ENCODE results near the gene TNFAIP2. TPM values are rescaled to one million over a fixed set of nuclear protein-coding genes. Genes with fewer than 3 reads are reported as not detected.

TNFAIP2 gene
- total and polyA plus RNA-seq, 2 experiments from 2014 or later: 9.9 to 14.1 TPM

DNA sequence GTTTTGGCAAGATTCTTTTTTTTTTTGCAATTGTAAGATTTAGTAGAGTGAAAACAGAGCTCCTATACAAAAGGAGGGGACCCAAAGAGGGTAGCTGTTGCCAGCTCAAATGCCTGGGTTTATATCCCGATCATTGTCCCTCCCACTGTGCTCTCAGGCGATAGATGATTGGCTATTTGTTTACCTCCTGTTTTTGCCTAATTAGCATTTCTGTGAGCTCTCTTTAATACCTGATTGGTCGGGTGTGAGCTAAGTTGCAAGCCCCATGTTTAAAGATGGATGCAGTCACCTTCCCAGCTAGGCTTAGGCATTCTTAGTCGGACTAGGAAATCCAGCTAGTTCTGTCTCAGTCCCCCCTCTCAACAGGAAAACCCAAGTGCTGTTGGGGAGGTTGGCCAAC lies 26.9 kb upstream of the TNFAIP2 start:
- H2AFZ ChIP-seq: no peak overlapping the region
- peaks cover 5% of the 10 kb centered on the region; the same call in 1 of the 2 replicates for H3K4me1 ChIP-seq (ENCODE audit: insufficient read depth)
- DNase-seq (ENCODE audit: low spot score): no peak
- no peak overlapping the region for H3K27ac ChIP-seq (ENCODE audit: low read depth)
- no peak overlapping the region; the same call in 2 of the 3 replicates for H3K4me3 Mint-ChIP-seq
- H3K36me3 Mint-ChIP-seq (ENCODE audit: low read depth): no peaks in the 10 kb centered on the region
- TF ChIP-seq EZH2phosphoT487 (IDR thresholded peaks at IDR 0.05; ENCODE audit: unreplicated experiment): no peak
- TF ChIP-seq JUNB (IDR thresholded peaks at IDR 0.05; ENCODE audit: unreplicated experiment): no peak
- no peak for TF ChIP-seq CREB1 (CRISPR knock-in tag; IDR thresholded peaks at IDR 0.05; ENCODE audit: low read depth)
- no peak for TF ChIP-seq ZNF114 (CRISPR knock-in tag; IDR thresholded peaks at IDR 0.05)
- no peak for TF ChIP-seq ZNF462 (CRISPR knock-in tag; IDR thresholded peaks at IDR 0.05)
- TF ChIP-seq EZH2 (IDR thresholded peaks at IDR 0.05; ENCODE audit: low read depth, unreplicated experiment): no peak
- no peak for TF ChIP-seq NANOG (IDR thresholded peaks at IDR 0.05; ENCODE audit: borderline replicate concordance)
- TF ChIP-seq, protein P1, sequence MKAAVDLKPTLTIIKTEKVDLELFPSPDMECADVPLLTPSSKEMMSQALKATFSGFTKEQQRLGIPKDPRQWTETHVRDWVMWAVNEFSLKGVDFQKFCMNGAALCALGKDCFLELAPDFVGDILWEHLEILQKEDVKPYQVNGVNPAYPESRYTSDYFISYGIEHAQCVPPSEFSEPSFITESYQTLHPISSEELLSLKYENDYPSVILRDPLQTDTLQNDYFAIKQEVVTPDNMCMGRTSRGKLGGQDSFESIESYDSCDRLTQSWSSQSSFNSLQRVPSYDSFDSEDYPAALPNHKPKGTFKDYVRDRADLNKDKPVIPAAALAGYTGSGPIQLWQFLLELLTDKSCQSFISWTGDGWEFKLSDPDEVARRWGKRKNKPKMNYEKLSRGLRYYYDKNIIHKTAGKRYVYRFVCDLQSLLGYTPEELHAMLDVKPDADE (IDR thresholded peaks at IDR 0.05): no peak
- TF ChIP-seq, protein P2, sequence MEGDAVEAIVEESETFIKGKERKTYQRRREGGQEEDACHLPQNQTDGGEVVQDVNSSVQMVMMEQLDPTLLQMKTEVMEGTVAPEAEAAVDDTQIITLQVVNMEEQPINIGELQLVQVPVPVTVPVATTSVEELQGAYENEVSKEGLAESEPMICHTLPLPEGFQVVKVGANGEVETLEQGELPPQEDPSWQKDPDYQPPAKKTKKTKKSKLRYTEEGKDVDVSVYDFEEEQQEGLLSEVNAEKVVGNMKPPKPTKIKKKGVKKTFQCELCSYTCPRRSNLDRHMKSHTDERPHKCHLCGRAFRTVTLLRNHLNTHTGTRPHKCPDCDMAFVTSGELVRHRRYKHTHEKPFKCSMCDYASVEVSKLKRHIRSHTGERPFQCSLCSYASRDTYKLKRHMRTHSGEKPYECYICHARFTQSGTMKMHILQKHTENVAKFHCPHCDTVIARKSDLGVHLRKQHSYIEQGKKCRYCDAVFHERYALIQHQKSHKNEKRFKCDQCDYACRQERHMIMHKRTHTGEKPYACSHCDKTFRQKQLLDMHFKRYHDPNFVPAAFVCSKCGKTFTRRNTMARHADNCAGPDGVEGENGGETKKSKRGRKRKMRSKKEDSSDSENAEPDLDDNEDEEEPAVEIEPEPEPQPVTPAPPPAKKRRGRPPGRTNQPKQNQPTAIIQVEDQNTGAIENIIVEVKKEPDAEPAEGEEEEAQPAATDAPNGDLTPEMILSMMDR (conservative IDR thresholded peaks at IDR 0.05; ENCODE audit: low read depth in 2 of 2): no peak
- TF ChIP-seq REST (IDR thresholded peaks at IDR 0.05; ENCODE audit: unreplicated experiment): no peak
- TF ChIP-seq POLR2AphosphoS5 (IDR thresholded peaks at IDR 0.05; ENCODE audit: low read depth): no peak
- TF ChIP-seq STAT1 (IDR thresholded peaks at IDR 0.05; ENCODE audit: unreplicated experiment): no peak
- no peak for TF ChIP-seq ZNF331 (CRISPR knock-in tag; IDR thresholded peaks at IDR 0.05; ENCODE audit: low read depth)
- no peak overlapping the region for H3K4me3 ChIP-seq
- H3K4me1 Mint-ChIP-seq: peaks cover 12% of the 10 kb centered on the region
- H3K9me3 Mint-ChIP-seq: no peaks in the 10 kb centered on the region
- 0 out of 2 replicates have a peak, but pooled peaks cover 4% of the 10 kb centered on the region for H3F3A ChIP-seq (replicated peaks; ENCODE audit: low read depth)
- H3K4me2 ChIP-seq: no peak overlapping the region
- H3K27me3 Mint-ChIP-seq (ENCODE audit: insufficient read depth, low read depth, poor library complexity): peaks cover 29% of the 10 kb centered on the region
- H3K36me3 ChIP-seq (ENCODE audit: insufficient read depth): no peaks in the 10 kb centered on the region
- no peaks in the 10 kb centered on the region for H3K9me2 ChIP-seq (ENCODE audit: insufficient read depth)
- H3K27ac Mint-ChIP-seq: no peak overlapping the region; the same call in 1 of the 2 replicates
- peaks cover 6% of the 10 kb centered on the region for H3K27me3 ChIP-seq (ENCODE audit: insufficient read depth)
- H4K20me1 ChIP-seq (replicated peaks; ENCODE audit: insufficient read depth): no peaks in the 10 kb centered on the region
- H3K79me2 ChIP-seq (replicated peaks; ENCODE audit: insufficient read depth): no peaks in the 10 kb centered on the region
- ATAC-seq: no peak

All from GM23338 (cell line).